Choroid plexus epithelial cell (primary cell): Measurements from ENCODE around the gene DPP6.

Source experiments
- DNase-seq: peaks from one replicate; pipeline ENCODE4 v3.0.0-alpha.2; 2010; ENCODE audit warnings: low read depth
- H3K4me3 ChIP-seq: 2 replicates; pipeline ENCODE4 v1.5.1; 2011; ENCODE audit warnings: low read depth, mild to moderate bottlenecking, control low read depth, low read length, moderate library complexity
- CTCF ChIP-seq: conservative IDR thresholded peaks from 2 replicates; pipeline ENCODE4 v1.5.1; 2011; ENCODE audit warnings: low read depth, mild to moderate bottlenecking, control low read depth, inconsistent platforms, low read length, moderate library complexity

DPP6 gene

GRCh38 chr7:154862153-154862791 lies 810.1 kb downstream of the DPP6 start:
- no peak overlapping the region for H3K4me3 ChIP-seq
- DNase-seq, result no peak
- TF ChIP-seq CTCF, result no peak

DNA sequence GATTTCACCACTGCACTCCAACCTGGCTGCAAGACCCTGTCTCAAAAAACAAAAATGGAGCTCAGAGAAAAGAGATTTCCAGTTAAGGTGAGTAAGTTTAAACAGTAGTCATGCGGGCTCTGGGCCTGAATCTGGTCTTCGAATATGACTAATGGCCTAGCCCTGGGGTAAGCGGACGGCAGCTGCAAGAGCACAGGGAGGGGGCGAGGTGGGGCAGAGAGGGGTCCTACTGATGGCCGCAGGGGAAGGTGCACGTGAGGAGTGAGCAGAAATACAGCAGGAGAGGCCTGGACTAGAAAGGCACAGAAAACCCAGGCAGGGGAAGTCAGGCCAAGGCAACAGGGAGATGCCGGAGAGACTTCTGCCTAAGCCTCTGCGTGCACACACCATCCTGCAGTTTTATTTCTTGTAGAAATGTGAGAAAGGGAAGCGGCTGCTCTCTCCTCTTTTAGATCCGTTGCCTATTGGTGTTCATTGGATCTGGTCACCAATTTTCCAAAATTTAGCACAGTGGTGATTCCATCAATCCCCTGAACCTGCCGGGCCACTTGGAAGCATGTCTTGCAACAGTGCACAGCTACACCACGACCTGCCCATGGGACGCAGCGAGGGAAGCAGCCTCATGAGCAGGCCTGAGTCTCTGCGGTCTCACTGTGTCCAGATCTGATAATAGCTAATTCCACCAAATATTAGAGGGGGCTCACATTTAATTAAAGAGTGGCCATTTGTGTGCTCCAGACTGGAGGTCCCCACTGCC lies 811.7 kb downstream of the DPP6 start:
- H3K4me3 ChIP-seq, result no peak overlapping the region
- DNase-seq, result no peak
- TF ChIP-seq CTCF, result no peak

DNA sequence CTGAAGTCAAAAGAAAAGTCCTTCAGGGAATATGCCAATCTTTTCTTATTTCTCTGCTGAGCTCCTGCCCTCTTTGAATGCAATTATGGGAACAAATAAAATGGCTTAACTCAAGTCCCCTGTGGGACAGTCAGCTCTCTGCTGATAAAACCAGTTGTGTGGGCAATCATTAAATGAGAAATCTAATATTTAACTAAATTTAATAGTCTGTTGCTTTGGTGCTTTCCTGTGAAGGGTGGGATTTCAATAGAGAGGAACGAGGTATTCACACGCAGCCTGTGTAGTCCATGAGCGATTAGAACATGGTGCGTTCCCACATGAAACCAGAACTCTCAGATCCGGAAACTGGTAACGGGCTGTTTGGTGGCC lies 812.3 kb downstream of the DPP6 start:
- no peak for DNase-seq
- no peak overlapping the region for H3K4me3 ChIP-seq
- no peak for TF ChIP-seq CTCF

DNA sequence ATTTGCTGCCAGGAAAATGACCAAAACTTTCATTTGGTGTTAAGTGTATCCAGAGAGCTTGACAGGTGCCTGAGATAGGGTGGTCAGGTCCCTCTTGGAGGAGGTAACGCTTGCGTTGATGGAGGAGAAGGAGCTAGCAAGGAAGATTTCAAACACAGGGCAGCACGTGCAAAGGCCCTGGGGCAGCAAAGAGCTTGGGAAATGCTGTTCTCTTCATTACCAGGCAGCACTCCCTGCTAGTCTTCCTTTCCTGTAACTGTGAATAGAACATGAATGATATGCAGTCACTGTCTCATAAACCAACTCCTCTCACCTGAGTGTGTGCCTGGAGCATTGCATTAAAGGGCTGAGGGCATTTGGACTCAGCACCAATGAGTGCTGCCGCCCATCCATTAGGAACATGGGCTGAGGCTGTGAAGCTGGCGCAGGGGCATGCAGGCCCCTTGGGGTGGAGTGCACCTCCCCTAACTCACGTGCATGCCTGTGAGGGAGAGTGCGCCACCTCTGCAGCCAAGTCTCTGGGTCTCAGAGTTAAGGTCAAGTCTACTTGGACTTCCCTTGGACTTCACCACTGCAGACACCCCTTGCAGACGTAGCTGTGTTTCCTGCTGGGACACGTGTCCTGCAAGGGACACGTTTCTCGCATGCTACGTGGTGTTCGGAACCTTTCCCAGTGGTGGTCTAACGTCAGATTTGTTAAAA lies 813.9 kb downstream of the DPP6 start:
- no peak for DNase-seq
- H3K4me3 ChIP-seq, result no peak overlapping the region
- TF ChIP-seq CTCF, result no peak

GRCh38 chr7:154867068-154867467 lies 814.9 kb downstream of the DPP6 start:
- no peak for TF ChIP-seq CTCF

GRCh38 chr7:154868921-154869320 lies 816.7 kb downstream of the DPP6 start:
- no peak overlapping the region for H3K4me3 ChIP-seq
- no peak for TF ChIP-seq CTCF
- DNase-seq, result no peak

More at GRCh38 chr7:154867068-154867467, 814.9 kb downstream of the DPP6 start:
- H3K4me3 ChIP-seq, result no peak overlapping the region
- no peak for DNase-seq

- no peak for TF ChIP-seq CTCF
- DNase-seq, result no peak
These were observed 817.2 kb downstream of the DPP6 start for GRCh38 chr7:154869436-154869835.

More at GRCh38 chr7:154869436-154869835, 817.2 kb downstream of the DPP6 start:
- no peak overlapping the region for H3K4me3 ChIP-seq
